CD1c-positive myeloid dendritic cell (primary cell): ENCODE results near the gene TAOK2.
A peak's percentile ranks its signal among the peaks of the same experiment; 100 is the strongest.
"Not testable (repeated sequence)": the region's sequence is repeated elsewhere in the genome, so short reads cannot be mapped to it uniquely, and the experiment has no call there.

Source experiments
- DNase-seq: peaks from one replicate; pipeline ENCODE4 v3.0.0-alpha.2; 2016; ENCODE audit errors: extremely low spot score

The TAOK2 gene

GRCh38 chr16:30023586-30023985 is 49.9 kb downstream of the TAOK2 start:
- no peak for DNase-seq

GRCh38 chr16:30024451-30024850 is 50.8 kb downstream of the TAOK2 start:
- DNase-seq: no peak

- no peak for DNase-seq
Measured at GRCh38 chr16:30025156-30025555, 51.5 kb downstream of the TAOK2 start.

- DNase-seq: no peak
Measured at GRCh38 chr16:30025574-30025973, 51.9 kb downstream of the TAOK2 start.

- no peak for DNase-seq
Measured at GRCh38 chr16:30026449-30026848, 52.8 kb downstream of the TAOK2 start.

- no peak for DNase-seq
Measured at GRCh38 chr16:30027588-30028437, 54.1 kb downstream of the TAOK2 start.

GRCh38 chr16:30028438-30029076 is 54.9 kb downstream of the TAOK2 start:
- DNase-seq: no peak

- no peak for DNase-seq
Measured at GRCh38 chr16:30030011-30030685, 56.5 kb downstream of the TAOK2 start.

- no peak for DNase-seq
Measured at GRCh38 chr16:30030841-30031413, 57.3 kb downstream of the TAOK2 start, which contains the start of gene TLCD3B. Gene TLCD3B (minus strand): TSS chr16:30031271. CDS start chr16:30030527, 744 bp downstream.

GRCh38 chr16:30031477-30031918 is 57.8 kb downstream of the TAOK2 start:
- no peak for DNase-seq

- DNase-seq: peak; percentile 82
Measured at GRCh38 chr16:30032083-30032819, 58.6 kb downstream of the TAOK2 start.

GRCh38 chr16:30033270-30033669 is 59.6 kb downstream of the TAOK2 start:
- DNase-seq: no peak

GRCh38 chr16:30040221-30040620 is 66.6 kb downstream of the TAOK2 start:
- DNase-seq: peak; percentile 54

GRCh38 chr16:30040690-30041089 is 67.0 kb downstream of the TAOK2 start:
- DNase-seq: not testable (repeated sequence)

GRCh38 chr16:30041841-30042240 is 68.2 kb downstream of the TAOK2 start:
- DNase-seq: peak; percentile 51
